Naive thymus-derived CD4-positive, alpha-beta T cell (primary cell): ENCODE data around the gene TSKU. TPM values are rescaled to one million over a fixed set of nuclear protein-coding genes. Genes with fewer than 3 reads are reported as not detected.
A peak's percentile ranks its signal among the peaks of the same experiment; 100 is the strongest.

Source experiments
- ATAC-seq: fragments of 150-1000 bp; cut with Tn5 transposase; 2 replicates; pipeline ENCODE4 v1.10.0; 2021; ENCODE audit warnings: mild to moderate bottlenecking, moderate library complexity
- CTCF ChIA-PET: fragments of 350-600 bp; sonication (Branson Sonifier 250); formaldehyde crosslinking; loops from one replicate; lab custom pipeline; 2021; ENCODE audit warnings: antibody characterized with exemption; lab: Charles Lee
- POLR2A ChIA-PET: fragments of 350-600 bp; sonication (Branson Sonifier 250); formaldehyde crosslinking; loops from one replicate; lab custom pipeline; 2021; ENCODE audit warnings: antibody characterized with exemption, inconsistent platforms; lab: Charles Lee
- DNase-seq, 9 donors: peaks; one replicate each; pipeline versions ENCODE4 v3.0.0 to v3.0.0-alpha.2; 2020 to 2022; ENCODE audit warnings: mixed read lengths in 1 of 9
- H3K27ac ChIP-seq: one replicate; pipeline ENCODE4 v1.7.0; 2013; ENCODE audit warnings: mild to moderate bottlenecking, low read depth, low read length, moderate library complexity
- H3K27me3 ChIP-seq, 2 donors: one replicate each; pipeline ENCODE4 v1.7.0; 2013; ENCODE audit warnings: low read length in 2 of 2, mild to moderate bottlenecking in 2 of 2, moderate library complexity in 2 of 2; ENCODE audit not compliant: control insufficient read depth in 2 of 2, insufficient read depth in 2 of 2
- H3K36me3 ChIP-seq, 3 experiments: 1 replicate in 2 of 3; 2 replicates in 1 of 3; pipeline ENCODE4 v1.7.0; 2013; ENCODE audit warnings: low read length in 3 of 3, mild to moderate bottlenecking in 3 of 3, moderate library complexity in 1 of 3; ENCODE audit not compliant: insufficient read depth in 3 of 3, control insufficient read depth in 2 of 3
- H3K4me1 ChIP-seq, 2 donors: one replicate each; pipeline ENCODE4 v1.7.0; 2013; ENCODE audit warnings: low read length in 2 of 2, mild to moderate bottlenecking in 2 of 2, moderate library complexity in 1 of 2; ENCODE audit not compliant: control insufficient read depth in 2 of 2, insufficient read depth in 2 of 2
- H3K4me3 ChIP-seq: 2 replicates; pipeline ENCODE4 v1.7.0; 2013; ENCODE audit warnings: mild to moderate bottlenecking, low read length
- H3K9me3 ChIP-seq, 3 experiments: 1 replicate in 2 of 3; 2 replicates in 1 of 3; pipeline ENCODE4 v1.7.0; 2013; ENCODE audit warnings: low read length in 3 of 3; ENCODE audit not compliant: control insufficient read depth in 2 of 3
- H3K27ac Mint-ChIP-seq, 9 donors: one replicate each; pipeline ENCODE4 v1.8.0; 2020 to 2022; ENCODE audit warnings: mixed read lengths in 9 of 9, mild to moderate bottlenecking in 8 of 9, moderate library complexity in 5 of 9, inconsistent platforms in 2 of 9
- H3K27me3 Mint-ChIP-seq, 5 donors: one replicate each; pipeline ENCODE4 v1.8.0; 2021 to 2022; ENCODE audit warnings: mixed read lengths in 5 of 5, mild to moderate bottlenecking in 1 of 5
- H3K36me3 Mint-ChIP-seq, 5 donors: one replicate each; pipeline ENCODE4 v1.8.0; 2020 to 2022; ENCODE audit warnings: mixed read lengths in 5 of 5, mild to moderate bottlenecking in 3 of 5, inconsistent platforms in 1 of 5
- H3K4me1 Mint-ChIP-seq, 7 donors: one replicate each; pipeline ENCODE4 v1.8.0; 2020 to 2022; ENCODE audit warnings: mixed read lengths in 7 of 7, mild to moderate bottlenecking in 3 of 7, inconsistent platforms in 1 of 7
- H3K4me3 Mint-ChIP-seq, 10 donors: one replicate each; pipeline ENCODE4 v1.8.0; 2020 to 2022; ENCODE audit warnings: mild to moderate bottlenecking in 10 of 10, mixed read lengths in 10 of 10, moderate library complexity in 6 of 10, inconsistent platforms in 2 of 10
- H3K9me3 Mint-ChIP-seq, 11 donors: one replicate each; pipeline ENCODE4 v1.8.0; 2020 to 2022; ENCODE audit warnings: mixed read lengths in 11 of 11, mild to moderate bottlenecking in 4 of 11, inconsistent platforms in 1 of 11, moderate library complexity in 1 of 11
- intact Hi-C, 2 donors: fragments of 100-400 bp; cut with micrococcal nuclease; formaldehyde crosslinking; loops; one replicate each; pipeline ENCODE4 v1.15.1; 2023
- polyA plus RNA-seq, 2 donors: library from polyadenylated mRNA; unstranded; fragments of 300-500 nt; fragmentation: Illumina TruSeq; gene quantifications; one replicate each; pipeline ENCODE4 v1.2.3, GENCODE V29; 2021
- total RNA-seq, 6 experiments: library from RNA in 5 of 6; stranded (reverse) in 5 of 6; gene quantifications; 1 replicate in 5 of 6; 2 replicates in 1 of 6; pipeline ENCODE4 v1.2.3 and lab custom pipeline; 2021 to 2026

The TSKU gene
- total and polyA plus RNA-seq, 7 experiments from 2014 or later = 0.13 to 1.5 TPM; not detected in 5

GRCh38 chr11:76786441-76787014, 3.4 kb downstream of the TSKU start:
- intact Hi-C loops = loop anchor here in 1 of 2 donors (10.0 kb wide), 1 partner anchor 342 kb away; the partner anchor contains the start of gene EMSY
- ChIA-PET POLR2A (no interaction called here), CTCF (no interaction called here)
- H3K4me1 Mint-ChIP-seq = peaks cover 4 to 16% (median 8%) of the 10 kb centered on the region in 7 donors
- H3K4me1 ChIP-seq = peaks cover 0 to 4% of the 10 kb centered on the region in 2 donors
- no peak overlapping the region for H3K4me3 Mint-ChIP-seq
- ATAC-seq = no peak
- H3K36me3 ChIP-seq = no peaks in the 10 kb centered on the region
- H3K4me3 ChIP-seq = no peak overlapping the region
- H3K27ac Mint-ChIP-seq = peak overlapping the region in 1 of 9 donors; percentile 32
- peaks cover 29 to 37% (median 36%) of the 10 kb centered on the region in 5 donors for H3K27me3 Mint-ChIP-seq
- peaks cover 0 to 3% (median 0%) of the 10 kb centered on the region in 5 donors for H3K36me3 Mint-ChIP-seq
- H3K9me3 ChIP-seq = no peaks in the 10 kb centered on the region
- no peak for DNase-seq
- H3K9me3 Mint-ChIP-seq = peaks cover 0 to 2% (median 0%) of the 10 kb centered on the region in 11 donors
- peaks cover 4 to 8% of the 10 kb centered on the region in 2 donors for H3K27me3 ChIP-seq
- no peak overlapping the region for H3K27ac ChIP-seq

- DNase-seq (no peak), ATAC-seq (no peak)
- H3K36me3 ChIP-seq = no peaks in the 10 kb centered on the region
- POLR2A ChIA-PET = no interaction called here
- no peak overlapping the region for H3K4me3 ChIP-seq
- peaks cover 0 to 4% of the 10 kb centered on the region in 2 donors for H3K4me1 ChIP-seq
- Mint-ChIP-seq H3K4me1 (peaks cover 4 to 13% (median 7%) of the 10 kb centered on the region in 7 donors), H3K27ac (no peak overlapping the region), H3K4me3 (no peak overlapping the region), H3K9me3 (peaks cover 0 to 2% (median 0%) of the 10 kb centered on the region in 11 donors), H3K27me3 (peaks cover 29 to 36% (median 32%) of the 10 kb centered on the region in 5 donors), H3K36me3 (peaks cover 0 to 3% (median 0%) of the 10 kb centered on the region in 5 donors)
- peaks cover 3 to 8% of the 10 kb centered on the region in 2 donors for H3K27me3 ChIP-seq
- CTCF ChIA-PET = interaction anchor here (0.9 kb wide), 1 partner anchor 11 kb away, joined by 3 read pairs; no protein-coding TSS in a partner anchor
- no peak overlapping the region for H3K27ac ChIP-seq
- intact Hi-C loops = loop anchor here in 1 of 2 donors (10.0 kb wide), 1 partner anchor 342 kb away; the partner anchor contains the start of gene EMSY
- no peaks in the 10 kb centered on the region for H3K9me3 ChIP-seq
These were observed 4.1 kb downstream of the TSKU start for GRCh38 chr11:76787271-76787670.

GRCh38 chr11:76787911-76788596, 4.9 kb downstream of the TSKU start:
- Histone ChIP-seq H3K4me1 (no peaks in the 10 kb centered on the region), H3K27ac (no peak overlapping the region), H3K36me3 (no peaks in the 10 kb centered on the region), H3K27me3 (peaks cover 0 to 8% of the 10 kb centered on the region in 2 donors), H3K4me3 (no peak overlapping the region), H3K9me3 (no peaks in the 10 kb centered on the region)
- intact Hi-C loops = loop anchor here in 1 of 2 donors (10.0 kb wide), 1 partner anchor 343 kb away; the partner anchor contains the start of gene EMSY
- ATAC-seq (no peak), DNase-seq (no peak)
- Mint-ChIP-seq H3K27me3 (peaks cover 24 to 29% (median 29%) of the 10 kb centered on the region in 5 donors), H3K4me3 (no peak overlapping the region), H3K4me1 (peaks cover 0 to 6% (median 0%) of the 10 kb centered on the region in 7 donors), H3K36me3 (peaks cover 0 to 1% (median 0%) of the 10 kb centered on the region in 5 donors), H3K9me3 (peaks cover 0 to 2% (median 0%) of the 10 kb centered on the region in 11 donors), H3K27ac (no peak overlapping the region)
- CTCF ChIA-PET = interaction anchor here (0.9 kb wide), 1 partner anchor 10 kb away, joined by 3 read pairs; no protein-coding TSS in a partner anchor
- POLR2A ChIA-PET = no interaction called here

GRCh38 chr11:76788661-76789442, 5.7 kb downstream of the TSKU start:
- H3K4me1 Mint-ChIP-seq = peaks cover 0 to 6% (median 0%) of the 10 kb centered on the region in 7 donors
- no peak for DNase-seq
- H3K27ac ChIP-seq = no peak overlapping the region
- peaks cover 0 to 8% of the 10 kb centered on the region in 2 donors for H3K27me3 ChIP-seq
- no peaks in the 10 kb centered on the region for H3K9me3 ChIP-seq
- no peaks in the 10 kb centered on the region for H3K4me1 ChIP-seq
- ATAC-seq = no peak
- H3K27ac Mint-ChIP-seq = no peak overlapping the region
- H3K36me3 Mint-ChIP-seq = peaks cover 0 to 1% (median 0%) of the 10 kb centered on the region in 5 donors
- H3K27me3 Mint-ChIP-seq = peaks cover 24 to 29% (median 29%) of the 10 kb centered on the region in 5 donors
- H3K4me3 Mint-ChIP-seq = no peak overlapping the region
- H3K9me3 Mint-ChIP-seq = peaks cover 0 to 2% (median 0%) of the 10 kb centered on the region in 11 donors
- no peak overlapping the region for H3K4me3 ChIP-seq
- ChIA-PET POLR2A (no interaction called here), CTCF (no interaction called here)
- intact Hi-C loops = loop anchor here in 1 of 2 donors (10.0 kb wide), 1 partner anchor 344 kb away; the partner anchor contains the start of gene EMSY
- H3K36me3 ChIP-seq = no peaks in the 10 kb centered on the region

DNA sequence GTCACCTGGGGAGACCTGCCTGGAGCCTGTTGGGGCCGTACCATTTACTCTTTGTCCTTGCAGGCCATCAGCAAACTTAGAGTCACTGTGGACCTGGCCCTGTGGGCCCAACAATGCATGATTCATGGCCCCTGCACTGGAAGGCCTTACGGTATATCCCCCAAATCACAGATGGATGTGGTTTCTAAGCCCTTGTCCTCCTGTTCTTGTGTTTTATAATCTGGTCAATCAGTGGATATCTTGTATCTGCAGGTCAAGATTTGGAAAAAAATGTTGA, 6.2 kb downstream of the TSKU start:
- Histone ChIP-seq H3K27me3 (peaks cover 0 to 5% of the 10 kb centered on the region in 2 donors), H3K4me1 (no peaks in the 10 kb centered on the region), H3K27ac (no peak overlapping the region), H3K36me3 (no peaks in the 10 kb centered on the region), H3K4me3 (no peak overlapping the region), H3K9me3 (no peaks in the 10 kb centered on the region)
- Mint-ChIP-seq H3K4me3 (no peak overlapping the region), H3K9me3 (peaks cover 0 to 2% (median 0%) of the 10 kb centered on the region in 11 donors), H3K4me1 (peaks cover 0 to 6% (median 0%) of the 10 kb centered on the region in 7 donors), H3K27ac (no peak overlapping the region), H3K36me3 (peaks cover 0 to 1% (median 0%) of the 10 kb centered on the region in 5 donors), H3K27me3 (peaks cover 24 to 29% (median 28%) of the 10 kb centered on the region in 5 donors)
- ChIA-PET POLR2A (no interaction called here), CTCF (no interaction called here)
- intact Hi-C loops = loop anchor here in 1 of 2 donors (10.0 kb wide), 1 partner anchor 345 kb away; the partner anchor contains the start of gene EMSY
- DNase-seq (no peak), ATAC-seq (no peak)

GRCh38 chr11:76790251-76790650, 7.1 kb downstream of the TSKU start:
- Mint-ChIP-seq H3K27me3 (peaks cover 18 to 23% (median 20%) of the 10 kb centered on the region in 5 donors), H3K36me3 (peaks cover 0 to 1% (median 0%) of the 10 kb centered on the region in 5 donors), H3K9me3 (peaks cover 0 to 2% (median 0%) of the 10 kb centered on the region in 11 donors), H3K4me1 (peaks cover 0 to 2% (median 0%) of the 10 kb centered on the region in 7 donors), H3K27ac (no peak overlapping the region), H3K4me3 (no peak overlapping the region)
- POLR2A ChIA-PET = no interaction called here
- no peak for ATAC-seq
- H3K9me3 ChIP-seq = no peaks in the 10 kb centered on the region
- H3K4me3 ChIP-seq = no peak overlapping the region
- no peaks in the 10 kb centered on the region for H3K4me1 ChIP-seq
- no peak for DNase-seq
- no peaks in the 10 kb centered on the region for H3K27me3 ChIP-seq
- H3K36me3 ChIP-seq = no peaks in the 10 kb centered on the region
- CTCF ChIA-PET = no interaction called here
- intact Hi-C loops = no loop called here
- no peak overlapping the region for H3K27ac ChIP-seq
